Measurements from ENCODE around the gene DCAF8L2. TPM values are rescaled to one million over a fixed set of nuclear protein-coding genes. Genes with fewer than 3 reads are reported as not detected.

Gene DCAF8L2
- total and polyA plus RNA-seq, 2 of the 13 experiments (the other 11 are each of a cell fraction or from before 2014, with no cell fraction given) = not detected

GRCh38 chrX:27633328-27633727 is 43.2 kb downstream of the DCAF8L2 start:
- no peak overlapping the region for H2AFZ ChIP-seq (ENCODE audit: low read length)
- in situ Hi-C loops (cut with HindIII; ENCODE audit: extremely low pct_ligation_motif_present, low pct_unique_long_range_greater_than_20kb) (no loop called here), intact Hi-C loops (cut with micrococcal nuclease; ENCODE audit: unreplicated experiment) (no loop called here)
- no peaks in the 10 kb centered on the region for H3K4me1 ChIP-seq (ENCODE audit: insufficient read depth, low read length)
- H3K36me3 ChIP-seq (replicated peaks in 1 of 2; ENCODE audit: control insufficient read depth in 1 of 2, insufficient read depth in 2 of 2, low read length in 2 of 2) = no peaks in the 10 kb centered on the region
- H3K9me3 ChIP-seq (ENCODE audit: low read length) = no peaks in the 10 kb centered on the region
- H3K27me3 ChIP-seq (ENCODE audit: control insufficient read depth in 1 of 2, insufficient read depth in 2 of 2, low read length in 2 of 2) = no peaks in the 10 kb centered on the region
- no peak overlapping the region for H3K4me2 ChIP-seq (ENCODE audit: low read depth, low read length)
- FAIRE-seq (no peak), DNase-seq (ENCODE audit: low spot score) (no peak), ATAC-seq (no peak)
- TF ChIP-seq NBN (conservative IDR thresholded peaks at IDR 0.05) (no peak), ZNF552 (CRISPR knock-in tag; IDR thresholded peaks at IDR 0.05; ENCODE audit: borderline replicate concordance) (no peak), ZSCAN12 (CRISPR knock-in tag; IDR thresholded peaks at IDR 0.05) (no peak)
- H3K79me2 ChIP-seq (ENCODE audit: insufficient read depth, low read length) = no peaks in the 10 kb centered on the region
- BruUV-seq (replicated peaks) = no TSS peak
- H3K27ac ChIP-seq (ENCODE audit: extremely low read length, insufficient read depth, low read length) = no peak overlapping the region
- CTCF ChIA-PET (ENCODE audit: low intra/inter-chr PET ratio, low total read pairs) = no interaction called here
- no peak overlapping the region for H3K4me3 ChIP-seq (replicated peaks in 1 of 3; ENCODE audit: insufficient read depth in 1 of 3, low read depth in 2 of 3, low read length in 3 of 3)
- no peak overlapping the region for H3K9ac ChIP-seq (ENCODE audit: insufficient read depth, low read depth, low read length)
- no peaks in the 10 kb centered on the region for H4K20me1 ChIP-seq (ENCODE audit: insufficient read depth, low read length)
- 4% methylated on average over 3 of the region's 3 CpGs for WGBS (ENCODE audit: low lambda C conversion rate)
- POLR2A ChIA-PET = no interaction called here

- H3K27me3 ChIP-seq (ENCODE audit: control insufficient read depth in 1 of 2, insufficient read depth in 2 of 2, low read length in 2 of 2) = no peaks in the 10 kb centered on the region
- no peak overlapping the region for H3K27ac ChIP-seq (ENCODE audit: extremely low read length, insufficient read depth, low read length)
- FAIRE-seq (no peak), DNase-seq (ENCODE audit: low spot score) (no peak), ATAC-seq (no peak)
- no peaks in the 10 kb centered on the region for H3K36me3 ChIP-seq (replicated peaks in 1 of 2; ENCODE audit: control insufficient read depth in 1 of 2, insufficient read depth in 2 of 2, low read length in 2 of 2)
- in situ Hi-C loops (cut with HindIII; ENCODE audit: extremely low pct_ligation_motif_present, low pct_unique_long_range_greater_than_20kb) (no loop called here), intact Hi-C loops (cut with micrococcal nuclease; ENCODE audit: unreplicated experiment) (no loop called here)
- WGBS (ENCODE audit: low lambda C conversion rate) = 0% methylated on average over 1 of the region's 1 CpG
- H3K4me2 ChIP-seq (ENCODE audit: low read depth, low read length) = no peak overlapping the region
- no peaks in the 10 kb centered on the region for H4K20me1 ChIP-seq (ENCODE audit: insufficient read depth, low read length)
- H3K79me2 ChIP-seq (ENCODE audit: insufficient read depth, low read length) = no peaks in the 10 kb centered on the region
- no TSS peak for BruUV-seq (replicated peaks)
- ChIA-PET POLR2A (no interaction called here), CTCF (ENCODE audit: low intra/inter-chr PET ratio, low total read pairs) (no interaction called here)
- H3K4me3 ChIP-seq (replicated peaks in 1 of 3; ENCODE audit: insufficient read depth in 1 of 3, low read depth in 2 of 3, low read length in 3 of 3) = no peak overlapping the region
- no peak overlapping the region for H3K9ac ChIP-seq (ENCODE audit: insufficient read depth, low read depth, low read length)
- H3K9me3 ChIP-seq (ENCODE audit: low read length) = no peaks in the 10 kb centered on the region
- no peaks in the 10 kb centered on the region for H3K4me1 ChIP-seq (ENCODE audit: insufficient read depth, low read length)
- no peak overlapping the region for H2AFZ ChIP-seq (ENCODE audit: low read length)
- TF ChIP-seq GLI4 (CRISPR knock-in tag; IDR thresholded peaks at IDR 0.05; ENCODE audit: borderline replicate concordance) (no peak), KDM4B (CRISPR knock-in tag; IDR thresholded peaks at IDR 0.05) (no peak), ZNF691 (CRISPR knock-in tag; IDR thresholded peaks at IDR 0.05; ENCODE audit: borderline replicate concordance, low read depth) (no peak), ATF3 (CRISPR knock-in tag; IDR thresholded peaks at IDR 0.05) (no peak), ONECUT2 (CRISPR knock-in tag; IDR thresholded peaks at IDR 0.05) (no peak), TARDBP (CRISPR knock-in tag; IDR thresholded peaks at IDR 0.05) (no peak), ZNF646 (CRISPR knock-in tag; IDR thresholded peaks at IDR 0.05) (no peak), EP300 (IDR thresholded peaks at IDR 0.05; ENCODE audit: low read depth in 2 of 2, low read length in 2 of 2) (no peak), EP300 (CRISPR knock-in tag; IDR thresholded peaks at IDR 0.05; ENCODE audit: borderline replicate concordance) (no peak), SETDB1 (CRISPR knock-in tag; IDR thresholded peaks at IDR 0.05; ENCODE audit: borderline replicate concordance) (no peak)
Observed at GRCh38 chrX:27656581-27656980, 66.4 kb downstream of the DCAF8L2 start.

Data from HepG2 (cell line).